Uterus (tissue), 4 donors: ENCODE measurements around the gene GAS7. TPM values are rescaled to one million over a fixed set of nuclear protein-coding genes. Genes with fewer than 3 reads are reported as not detected.

Experiments used
- DNase-seq, 2 donors: peaks; one replicate each; pipeline ENCODE4 v3.0.0-alpha.2; 2019 to 2020
- H3K27ac ChIP-seq, 2 donors: fragments of 200-600 bp; sonication (generic); 1 replicate in 1 of 2; 2 replicates in 1 of 2; pipeline ENCODE4 v1.5.1; 2016 to 2018
- H3K27me3 ChIP-seq, 2 donors: fragments of 200-600 bp; sonication (generic); one replicate each; pipeline ENCODE4 v1.5.1; 2018 to 2019; ENCODE audit warnings: control low read depth in 1 of 2
- H3K36me3 ChIP-seq, 2 donors: fragments of 200-600 bp; sonication (generic); one replicate each; pipeline ENCODE4 v1.5.1; 2019; ENCODE audit warnings: control low read depth in 1 of 2
- H3K4me1 ChIP-seq, 2 donors: fragments of 200-600 bp; sonication (generic); one replicate each; pipeline ENCODE4 v1.5.1; 2018 to 2019; ENCODE audit warnings: control low read depth in 1 of 2
- H3K4me3 ChIP-seq, 2 donors: fragments of 200-600 bp; sonication (generic); 1 replicate in 1 of 2; 2 replicates in 1 of 2; pipeline ENCODE4 v1.5.1; 2018 to 2019; ENCODE audit warnings: mild to moderate bottlenecking in 1 of 2
- H3K9me3 ChIP-seq, 2 donors: fragments of 200-600 bp; sonication (generic); one replicate each; pipeline ENCODE4 v1.5.1; 2019; ENCODE audit warnings: control low read depth in 1 of 2
- POLR2A ChIP-seq, 2 donors: fragments of 450-650 bp; IDR thresholded peaks; one replicate each; pipeline ENCODE4 v1.6.1; 2016; ENCODE audit warnings: antibody characterized with exemption in 2 of 2, mild to moderate bottlenecking in 1 of 2, moderate library complexity in 1 of 2
- intact Hi-C: fragments of 100-400 bp; cut with DNase I; formaldehyde crosslinking; loops from one replicate; pipeline ENCODE4 v1.15.1; 2023; ENCODE audit warnings: low total_unique reads
- total RNA-seq, 4 donors: library from RNA; depleted of rRNA in 3 of 4; stranded (reverse); fragments of >200 nt in 3 of 4; gene quantifications; one replicate each; pipeline versions ENCODE4 v1.1.0 to v1.2.4, GENCODE V29; 2014 to 2023
- TF ChIP-seq, protein P1 (sequence below), 4 experiments: fragments of 200-600 bp in 2 of 4; fragments of 450-650 bp in 2 of 4; sonication (generic) in 2 of 4; IDR thresholded peaks; one replicate each; pipeline ENCODE4 v1.5.1; 2016 to 2019; ENCODE audit warnings: antibody characterized with exemption in 4 of 4, mild to moderate bottlenecking in 2 of 4, moderate library complexity in 1 of 4
- donor health status: DM: yes; HTN: yes; CAD: no.

GAS7 gene
- total RNA-seq, 4 donors from 2014 or later = 12.8 to 95.9 (median 40.8) TPM

GRCh38 chr17:9999919-10000695 is 198.3 kb downstream of the GAS7 start:
- intact Hi-C loops = no loop called here

DNA sequence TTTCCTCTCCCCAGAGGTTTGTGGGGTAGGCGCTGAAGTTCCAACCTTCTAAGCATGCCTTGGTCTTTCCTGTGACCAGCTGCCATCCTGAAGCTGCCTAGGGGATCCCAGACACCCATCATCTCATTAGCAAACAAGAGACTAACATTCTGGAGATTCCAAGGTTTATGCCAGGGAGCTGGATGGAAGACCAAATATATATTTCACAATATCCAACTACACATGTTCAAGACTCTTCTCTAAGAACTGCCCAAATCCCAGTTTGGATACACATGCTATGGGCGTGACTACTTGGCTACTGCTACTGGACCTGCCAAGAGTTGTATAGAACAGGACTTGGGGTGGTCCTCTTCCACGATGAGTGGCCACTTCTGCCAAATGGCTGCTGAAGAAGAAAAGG is 200.3 kb downstream of the GAS7 start:
- Histone ChIP-seq H3K27ac (no peak overlapping the region), H3K4me1 (no peaks in the 10 kb centered on the region), H3K27me3 (no peaks in the 10 kb centered on the region), H3K4me3 (no peak overlapping the region), H3K9me3 (no peaks in the 10 kb centered on the region), H3K36me3 (no peaks in the 10 kb centered on the region)
- intact Hi-C loops = no loop called here
- DNase-seq = no peak
- TF ChIP-seq, protein P1, sequence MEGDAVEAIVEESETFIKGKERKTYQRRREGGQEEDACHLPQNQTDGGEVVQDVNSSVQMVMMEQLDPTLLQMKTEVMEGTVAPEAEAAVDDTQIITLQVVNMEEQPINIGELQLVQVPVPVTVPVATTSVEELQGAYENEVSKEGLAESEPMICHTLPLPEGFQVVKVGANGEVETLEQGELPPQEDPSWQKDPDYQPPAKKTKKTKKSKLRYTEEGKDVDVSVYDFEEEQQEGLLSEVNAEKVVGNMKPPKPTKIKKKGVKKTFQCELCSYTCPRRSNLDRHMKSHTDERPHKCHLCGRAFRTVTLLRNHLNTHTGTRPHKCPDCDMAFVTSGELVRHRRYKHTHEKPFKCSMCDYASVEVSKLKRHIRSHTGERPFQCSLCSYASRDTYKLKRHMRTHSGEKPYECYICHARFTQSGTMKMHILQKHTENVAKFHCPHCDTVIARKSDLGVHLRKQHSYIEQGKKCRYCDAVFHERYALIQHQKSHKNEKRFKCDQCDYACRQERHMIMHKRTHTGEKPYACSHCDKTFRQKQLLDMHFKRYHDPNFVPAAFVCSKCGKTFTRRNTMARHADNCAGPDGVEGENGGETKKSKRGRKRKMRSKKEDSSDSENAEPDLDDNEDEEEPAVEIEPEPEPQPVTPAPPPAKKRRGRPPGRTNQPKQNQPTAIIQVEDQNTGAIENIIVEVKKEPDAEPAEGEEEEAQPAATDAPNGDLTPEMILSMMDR (IDR thresholded peaks at IDR 0.05) = no peak
- TF ChIP-seq POLR2A (IDR thresholded peaks at IDR 0.05) = no peak

More at GRCh38 chr17:9999919-10000695, 198.3 kb downstream of the GAS7 start:
- Histone ChIP-seq H3K27ac (no peak overlapping the region), H3K4me3 (no peak overlapping the region), H3K4me1 (no peaks in the 10 kb centered on the region), H3K27me3 (no peaks in the 10 kb centered on the region), H3K36me3 (no peaks in the 10 kb centered on the region), H3K9me3 (no peaks in the 10 kb centered on the region)
- DNase-seq = no peak
- TF ChIP-seq, protein P1 (IDR thresholded peaks at IDR 0.05) = no peak
- no peak for TF ChIP-seq POLR2A (IDR thresholded peaks at IDR 0.05)

GRCh38 chr17:9994761-9995160 is 203.6 kb downstream of the GAS7 start:
- no peaks in the 10 kb centered on the region for H3K27me3 ChIP-seq
- no peaks in the 10 kb centered on the region for H3K4me1 ChIP-seq
- DNase-seq = no peak
- intact Hi-C loops = no loop called here
- TF ChIP-seq, protein P1 (IDR thresholded peaks at IDR 0.05) = no peak
- H3K9me3 ChIP-seq = no peaks in the 10 kb centered on the region
- H3K36me3 ChIP-seq = no peaks in the 10 kb centered on the region
- H3K4me3 ChIP-seq = no peak overlapping the region
- H3K27ac ChIP-seq = no peak overlapping the region

GRCh38 chr17:9991796-9992195 is 206.6 kb downstream of the GAS7 start:
- Histone ChIP-seq H3K4me1 (no peaks in the 10 kb centered on the region), H3K27ac (no peak overlapping the region), H3K4me3 (no peak overlapping the region), H3K36me3 (no peaks in the 10 kb centered on the region), H3K27me3 (no peaks in the 10 kb centered on the region), H3K9me3 (no peaks in the 10 kb centered on the region)
- intact Hi-C loops = no loop called here
- TF ChIP-seq, protein P1 (IDR thresholded peaks at IDR 0.05) = no peak
- no peak for TF ChIP-seq POLR2A (IDR thresholded peaks at IDR 0.05)
- DNase-seq = no peak

DNA sequence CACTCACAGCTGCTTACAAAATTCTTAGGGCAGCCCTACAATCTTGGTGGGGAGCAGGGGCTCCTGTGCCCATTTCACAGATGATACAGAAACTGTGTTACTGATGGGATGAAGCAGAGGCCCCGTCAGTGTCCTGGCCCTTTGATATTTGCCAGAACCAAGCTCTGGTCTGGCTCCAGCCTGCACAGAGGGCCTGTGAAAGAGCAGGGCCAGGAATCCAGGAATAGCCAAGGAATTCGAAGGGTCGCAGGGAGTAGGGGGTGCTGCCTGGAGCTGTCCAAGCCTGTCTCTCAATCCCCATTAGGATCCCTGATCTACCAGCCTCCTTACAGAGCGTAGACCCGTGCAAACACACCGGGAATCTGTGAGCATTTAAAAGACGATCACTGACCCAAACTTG is 207.1 kb downstream of the GAS7 start:
- no peak for TF ChIP-seq POLR2A (IDR thresholded peaks at IDR 0.05)

More for the DNA sequence above, 207.1 kb downstream of the GAS7 start:
- Histone ChIP-seq H3K4me3 (no peak overlapping the region), H3K9me3 (no peaks in the 10 kb centered on the region), H3K36me3 (no peaks in the 10 kb centered on the region), H3K4me1 (no peaks in the 10 kb centered on the region), H3K27ac (no peak overlapping the region), H3K27me3 (no peaks in the 10 kb centered on the region)
- intact Hi-C loops = no loop called here
- DNase-seq = no peak
